ENCODE measurements around the gene CHMP6. TPM values are rescaled to one million over a fixed set of nuclear protein-coding genes. Genes with fewer than 3 reads are reported as not detected.

The CHMP6 gene
- total RNA-seq, 1 donor from 2014 or later: 14.9 TPM

- DNase-seq (ENCODE audit: low spot score): no peak
These were observed 20.6 kb upstream of the CHMP6 start for GRCh38 chr17:80970762-80971703.

- DNase-seq (ENCODE audit: low spot score): no peak
These were observed 19.8 kb upstream of the CHMP6 start for GRCh38 chr17:80971704-80972304.

GRCh38 chr17:80976701-80977100 is 14.9 kb upstream of the CHMP6 start:
- no peak for DNase-seq (ENCODE audit: low spot score)

- no peak for DNase-seq (ENCODE audit: low spot score)
These were observed 14.5 kb upstream of the CHMP6 start for GRCh38 chr17:80977172-80977571.

- DNase-seq (ENCODE audit: low spot score): no peak
These were observed 12.8 kb upstream of the CHMP6 start for GRCh38 chr17:80978499-80979497.

GRCh38 chr17:80979547-80980378 is 11.9 kb upstream of the CHMP6 start:
- no peak for DNase-seq (ENCODE audit: low spot score)

- no peak for DNase-seq (ENCODE audit: low spot score)
These were observed 11.1 kb upstream of the CHMP6 start for GRCh38 chr17:80980397-80981061.

GRCh38 chr17:80981062-80981902 is 10.4 kb upstream of the CHMP6 start:
- DNase-seq (ENCODE audit: low spot score): no peak

- no peak for DNase-seq (ENCODE audit: low spot score)
These were observed 9.7 kb upstream of the CHMP6 start for GRCh38 chr17:80981929-80982425.

GRCh38 chr17:80982426-80982974 is 9.1 kb upstream of the CHMP6 start:
- DNase-seq (ENCODE audit: low spot score): no peak

- no peak for DNase-seq (ENCODE audit: low spot score)
These were observed 8.1 kb upstream of the CHMP6 start for GRCh38 chr17:80983545-80983944.

- DNase-seq (ENCODE audit: low spot score): peak; percentile 86
These were observed 6.9 kb upstream of the CHMP6 start for GRCh38 chr17:80984749-80985148.

- no peak for DNase-seq (ENCODE audit: low spot score)
These were observed 5.6 kb upstream of the CHMP6 start for GRCh38 chr17:80986046-80986445.

- DNase-seq (ENCODE audit: low spot score): no peak
These were observed 4.7 kb upstream of the CHMP6 start for GRCh38 chr17:80986816-80987475.

- DNase-seq (ENCODE audit: low spot score): no peak
These were observed 3.6 kb upstream of the CHMP6 start for GRCh38 chr17:80987941-80988461.

GRCh38 chr17:80989586-80989913 is 2.1 kb upstream of the CHMP6 start:
- DNase-seq (ENCODE audit: low spot score): no peak

GRCh38 chr17:80990921-80991644 is 558 bp upstream of the CHMP6 start:
- DNase-seq (ENCODE audit: low spot score): no peak

Measured in umbilical cord (tissue), 2 donors.